GM12878 (cell line): ENCODE measurements around the gene HPRT1. TPM values are rescaled to one million over a fixed set of nuclear protein-coding genes. Genes with fewer than 3 reads are reported as not detected.
A peak's percentile ranks its signal among the peaks of the same experiment; 100 is the strongest.

Source experiments
- ATAC-seq: fragments of 200-7000 bp; cut with Tn5 transposase; 3 replicates; pipeline ENCODE4 v1.9.1; 2020; ENCODE audit warnings: mild to moderate bottlenecking, moderate library complexity
- BruUV-seq: library from RNA; stranded (reverse); fragments of 400-500 nt; replicated peaks from 2 replicates; lab custom pipeline; 2021; lab: Mats Ljungman, UMichigan
- CTCF ChIA-PET: fragments of 300-600 bp; sonication (Branson Sonifier 250); formaldehyde crosslinking; extraction: SDS; loops from one replicate; lab custom pipeline; 2021; ENCODE audit warnings: inconsistent platforms; lab: Yijun Ruan, JAX
- POLR2A ChIA-PET: fragments of 350-600 bp; formaldehyde crosslinking; extraction: SDS; loops from one replicate; lab custom pipeline; 2021; ENCODE audit warnings: inconsistent platforms; lab: Charles Lee
- RAD21 ChIA-PET: fragments of 300-600 bp; sonication (Branson Sonifier 250); formaldehyde crosslinking; loops from one replicate; lab custom pipeline; 2023; ENCODE audit warnings: antibody characterized with exemption; ENCODE audit not compliant: unreplicated experiment; lab: Charles Lee
- SMC1A ChIA-PET: fragments of 300-600 bp; sonication (Branson Sonifier 250); formaldehyde crosslinking; loops from one replicate; lab custom pipeline; 2023; ENCODE audit not compliant: unreplicated experiment, uncharacterized antibody; lab: Charles Lee
- DNase-seq: peaks from one replicate; pipeline ENCODE4 v3.0.0-alpha.2; 2011; ENCODE audit warnings: low read depth, low spot score
- FAIRE-seq: peaks from 3 replicates; lab custom pipeline; 2011; peaks lifted over from hg19 to GRCh38; lab: Jason Lieb, UNC
- H2AFZ ChIP-seq: 2 replicates; pipeline ENCODE4 v1.6.0; 2011; ENCODE audit warnings: low read depth, low read length, control low read depth; ENCODE audit not compliant: control insufficient read depth
- H3K27ac ChIP-seq: 2 replicates; pipeline ENCODE4 v1.5.1; 2011; ENCODE audit warnings: control low read depth; ENCODE audit not compliant: control insufficient read depth, insufficient read depth
- H3K27me3 ChIP-seq, 2 experiments: replicated peaks in 1 of 2; 2 replicates each; pipeline versions ENCODE4 v1.6.0 to v1.6.1; 2011; ENCODE audit warnings: low read length in 1 of 2; ENCODE audit not compliant: control insufficient read depth in 2 of 2, insufficient read depth in 2 of 2
- H3K36me3 ChIP-seq, 2 experiments: 2 replicates each; pipeline ENCODE4 v1.5.1; 2011; ENCODE audit warnings: low read length in 1 of 2; ENCODE audit not compliant: control insufficient read depth in 2 of 2, insufficient read depth in 2 of 2
- H3K4me1 ChIP-seq: 2 replicates; pipeline ENCODE4 v1.6.1; 2011; ENCODE audit warnings: mild to moderate bottlenecking, low read length, moderate library complexity, mixed read lengths; ENCODE audit not compliant: control insufficient read depth, insufficient read depth
- H3K4me2 ChIP-seq: 2 replicates; pipeline ENCODE4 v1.6.0; 2011; ENCODE audit warnings: control low read depth; ENCODE audit not compliant: control insufficient read depth, insufficient read depth
- H3K4me3 ChIP-seq: fragments of 200-600 bp; sonication (generic); 2 replicates; pipeline ENCODE4 v1.5.1; 2016
- H3K79me2 ChIP-seq: 2 replicates; pipeline ENCODE4 v1.6.0; 2011; ENCODE audit warnings: low read length; ENCODE audit not compliant: control insufficient read depth, insufficient read depth
- H3K9ac ChIP-seq: 2 replicates; pipeline ENCODE4 v1.8.0; 2011; ENCODE audit warnings: low read length, control low read depth, mixed read lengths; ENCODE audit not compliant: control insufficient read depth, insufficient read depth
- H3K9me3 ChIP-seq: replicated peaks from 3 replicates; pipeline ENCODE4 v1.5.1; 2011; ENCODE audit warnings: mild to moderate bottlenecking, low read length; ENCODE audit not compliant: control insufficient read depth, insufficient read depth
- H4K20me1 ChIP-seq: 2 replicates; pipeline ENCODE4 v1.6.0; 2011; ENCODE audit not compliant: control insufficient read depth, insufficient read depth
- GATAD2B ChIP-seq: fragments of 450-650 bp; conservative IDR thresholded peaks from 2 replicates; pipeline ENCODE4 v1.6.1; 2017; ENCODE audit warnings: low read depth, mild to moderate bottlenecking, moderate library complexity
- IRF4 ChIP-seq: IDR thresholded peaks from 2 replicates; pipeline ENCODE4 v1.6.1; 2011; ENCODE audit warnings: low read depth, low read length
- MEF2A ChIP-seq: IDR thresholded peaks from 2 replicates; pipeline ENCODE4 v1.6.1; 2011; ENCODE audit warnings: low read depth, mild to moderate bottlenecking, low read length, moderate library complexity; ENCODE audit not compliant: insufficient read depth
- RAD21 ChIP-seq: IDR thresholded peaks from 2 replicates; pipeline ENCODE4 v1.6.1; 2011; ENCODE audit warnings: mild to moderate bottlenecking, low read depth, low read length, moderate library complexity; ENCODE audit not compliant: insufficient read depth
- TARDBP ChIP-seq: IDR thresholded peaks from 2 replicates; pipeline ENCODE4 v1.6.1; 2016; ENCODE audit warnings: borderline replicate concordance
- WGBS: methylation state at CpG from one replicate; pipeline ENCODE4 v1.1.6; 2016; ENCODE audit warnings: low lambda C conversion rate; ENCODE audit not compliant: insufficient replicate concordance, insufficient coverage; ENCODE audit errors: missing lambda C conversion rate; 5-methylcytosine and 5-hydroxymethylcytosine counted together
- in situ Hi-C: fragments of 300-500 bp; cut with MboI; formaldehyde crosslinking; loops from 9 replicates; pipeline ENCODE4 v1.14.3; 2018; ENCODE audit warnings: mixed read lengths
- intact Hi-C: fragments of 100-400 bp; cut with micrococcal nuclease; formaldehyde crosslinking; loops from one replicate; pipeline ENCODE4 v1.14.2; 2022; ENCODE audit not compliant: unreplicated experiment
- polyA plus RNA-seq, 11 experiments: library from polyadenylated mRNA; depleted of rRNA in 4 of 11; unstranded in 6 of 11; stranded (reverse) in 5 of 11; fragments of >200 nt; fragmentation: Nextera tagmentation in 4 of 11; fragmentation: Illumina TruSeq in 1 of 11; extraction: Ambion mirVana in 4 of 11; extraction: Trizol in 1 of 11; gene quantifications; 1 replicate in 1 of 11; 2 replicates in 10 of 11; pipeline versions ENCODE4 v1.2.1 to v1.2.3, GENCODE V29; 2011 to 2016; ENCODE audit warnings: inconsistent platforms in 2 of 11, missing spikeins in 2 of 11, low read depth in 1 of 11
- total RNA-seq, 4 experiments: library from RNA; depleted of rRNA in 3 of 4; stranded (reverse); fragments of >200 nt in 3 of 4; fragmentation: Illumina TruSeq in 1 of 4; extraction: Trizol in 1 of 4; gene quantifications; 2 replicates each; pipeline versions ENCODE4 v1.2.1 to v1.2.3, GENCODE V29; 2013 to 2021
- TF ChIP-seq, protein P1 (sequence below): fragments of 450-650 bp; formaldehyde crosslinking; IDR thresholded peaks from 2 replicates; pipeline ENCODE4 v1.5.0; 2022; ENCODE audit warnings: mild to moderate bottlenecking, missing genetic modification characterization
- TF ChIP-seq, protein P2 (sequence below), 3 experiments: IDR thresholded peaks in 2 of 3; conservative IDR thresholded peaks in 1 of 3; 2 replicates each; pipeline ENCODE4 v1.5.1; 2011; ENCODE audit warnings: low read depth in 3 of 3, low read length in 3 of 3, mild to moderate bottlenecking in 3 of 3, control low read depth in 2 of 3, moderate library complexity in 2 of 3, inconsistent platforms in 1 of 3, mixed read lengths in 1 of 3; ENCODE audit not compliant: control insufficient read depth in 2 of 3, insufficient read depth in 1 of 3; ENCODE audit errors: extremely low read depth in 1 of 3
- TF ChIP-seq, protein P3 (sequence below): fragments of 450-650 bp; IDR thresholded peaks from 2 replicates; pipeline ENCODE4 v1.6.1; 2017; ENCODE audit warnings: antibody characterized with exemption, mild to moderate bottlenecking, moderate library complexity

The HPRT1 gene
- total and polyA plus RNA-seq, 10 of the 15 experiments (the other 5 are each of a cell fraction or from before 2014, with no cell fraction given), result 19.3 to 161 (median 92.7) TPM

DNA sequence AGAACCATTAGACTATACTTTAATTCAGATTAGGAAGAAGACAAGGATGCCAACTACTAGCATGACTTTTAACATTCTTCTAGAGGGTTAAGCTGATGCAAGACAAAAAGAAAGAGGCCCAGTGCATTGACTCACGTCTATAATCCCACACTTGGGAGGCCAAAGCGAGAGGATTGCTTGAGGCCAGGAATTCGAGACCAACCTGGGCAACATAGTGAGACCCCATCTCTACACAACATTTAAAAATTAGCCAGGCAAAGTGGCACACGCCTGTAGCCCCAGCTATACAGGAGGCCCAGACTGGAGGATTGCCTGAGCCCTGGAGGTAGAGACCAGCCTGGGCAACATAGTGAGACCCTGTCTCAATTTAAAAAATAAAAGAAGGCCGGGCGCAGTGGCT is 40.2 kb upstream of the HPRT1 start (continued):
- TF ChIP-seq MEF2A, result no peak

DNA sequence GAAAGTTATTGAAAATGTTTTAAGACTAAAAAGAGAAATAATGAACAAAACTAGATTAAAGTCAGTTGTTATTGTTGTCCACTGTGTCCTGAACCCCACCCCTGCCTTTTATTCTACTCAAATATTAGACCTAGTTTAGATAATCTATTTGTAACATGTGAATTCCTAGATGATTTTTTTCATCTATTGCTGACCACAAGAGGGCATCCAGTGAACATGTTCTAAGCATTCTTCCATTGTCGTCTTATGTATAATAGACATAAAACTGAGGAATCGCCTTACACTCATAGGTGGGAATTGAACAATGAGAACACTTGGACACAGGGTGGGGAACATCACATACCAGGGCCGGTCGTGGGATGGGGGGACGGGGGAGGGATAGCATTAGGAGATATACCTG is 36.4 kb upstream of the HPRT1 start:
- Histone ChIP-seq H3K79me2 (no peaks in the 10 kb centered on the region), H3K27me3 (no peaks in the 10 kb centered on the region)
- TF ChIP-seq TARDBP, result no peak
- peak; percentile 27; the same call in 1 of the 2 replicates for TF ChIP-seq RAD21
- TF ChIP-seq GATAD2B, result no peak
- TF ChIP-seq, protein P1, sequence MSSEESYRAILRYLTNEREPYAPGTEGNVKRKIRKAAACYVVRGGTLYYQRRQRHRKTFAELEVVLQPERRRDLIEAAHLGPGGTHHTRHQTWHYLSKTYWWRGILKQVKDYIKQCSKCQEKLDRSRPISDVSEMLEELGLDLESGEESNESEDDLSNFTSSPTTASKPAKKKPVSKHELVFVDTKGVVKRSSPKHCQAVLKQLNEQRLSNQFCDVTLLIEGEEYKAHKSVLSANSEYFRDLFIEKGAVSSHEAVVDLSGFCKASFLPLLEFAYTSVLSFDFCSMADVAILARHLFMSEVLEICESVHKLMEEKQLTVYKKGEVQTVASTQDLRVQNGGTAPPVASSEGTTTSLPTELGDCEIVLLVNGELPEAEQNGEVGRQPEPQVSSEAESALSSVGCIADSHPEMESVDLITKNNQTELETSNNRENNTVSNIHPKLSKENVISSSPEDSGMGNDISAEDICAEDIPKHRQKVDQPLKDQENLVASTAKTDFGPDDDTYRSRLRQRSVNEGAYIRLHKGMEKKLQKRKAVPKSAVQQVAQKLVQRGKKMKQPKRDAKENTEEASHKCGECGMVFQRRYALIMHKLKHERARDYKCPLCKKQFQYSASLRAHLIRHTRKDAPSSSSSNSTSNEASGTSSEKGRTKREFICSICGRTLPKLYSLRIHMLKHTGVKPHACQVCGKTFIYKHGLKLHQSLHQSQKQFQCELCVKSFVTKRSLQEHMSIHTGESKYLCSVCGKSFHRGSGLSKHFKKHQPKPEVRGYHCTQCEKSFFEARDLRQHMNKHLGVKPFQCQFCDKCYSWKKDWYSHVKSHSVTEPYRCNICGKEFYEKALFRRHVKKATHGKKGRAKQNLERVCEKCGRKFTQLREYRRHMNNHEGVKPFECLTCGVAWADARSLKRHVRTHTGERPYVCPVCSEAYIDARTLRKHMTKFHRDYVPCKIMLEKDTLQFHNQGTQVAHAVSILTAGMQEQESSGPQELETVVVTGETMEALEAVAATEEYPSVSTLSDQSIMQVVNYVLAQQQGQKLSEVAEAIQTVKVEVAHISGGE, result no peak
- TF ChIP-seq, protein P2, sequence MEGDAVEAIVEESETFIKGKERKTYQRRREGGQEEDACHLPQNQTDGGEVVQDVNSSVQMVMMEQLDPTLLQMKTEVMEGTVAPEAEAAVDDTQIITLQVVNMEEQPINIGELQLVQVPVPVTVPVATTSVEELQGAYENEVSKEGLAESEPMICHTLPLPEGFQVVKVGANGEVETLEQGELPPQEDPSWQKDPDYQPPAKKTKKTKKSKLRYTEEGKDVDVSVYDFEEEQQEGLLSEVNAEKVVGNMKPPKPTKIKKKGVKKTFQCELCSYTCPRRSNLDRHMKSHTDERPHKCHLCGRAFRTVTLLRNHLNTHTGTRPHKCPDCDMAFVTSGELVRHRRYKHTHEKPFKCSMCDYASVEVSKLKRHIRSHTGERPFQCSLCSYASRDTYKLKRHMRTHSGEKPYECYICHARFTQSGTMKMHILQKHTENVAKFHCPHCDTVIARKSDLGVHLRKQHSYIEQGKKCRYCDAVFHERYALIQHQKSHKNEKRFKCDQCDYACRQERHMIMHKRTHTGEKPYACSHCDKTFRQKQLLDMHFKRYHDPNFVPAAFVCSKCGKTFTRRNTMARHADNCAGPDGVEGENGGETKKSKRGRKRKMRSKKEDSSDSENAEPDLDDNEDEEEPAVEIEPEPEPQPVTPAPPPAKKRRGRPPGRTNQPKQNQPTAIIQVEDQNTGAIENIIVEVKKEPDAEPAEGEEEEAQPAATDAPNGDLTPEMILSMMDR (IDR thresholded peaks at IDR 0.05 in 2 of 3, conservative IDR thresholded peaks at IDR 0.05 in 1 of 3; ENCODE audit: control insufficient read depth in 2 of 3, extremely low read depth in 1 of 3, insufficient read depth in 1 of 3, low read depth in 3 of 3, low read length in 3 of 3), result peak in 1 of 3 experiments; percentile 22; a peak in 1 of 6 replicates
- TF ChIP-seq, protein P3, sequence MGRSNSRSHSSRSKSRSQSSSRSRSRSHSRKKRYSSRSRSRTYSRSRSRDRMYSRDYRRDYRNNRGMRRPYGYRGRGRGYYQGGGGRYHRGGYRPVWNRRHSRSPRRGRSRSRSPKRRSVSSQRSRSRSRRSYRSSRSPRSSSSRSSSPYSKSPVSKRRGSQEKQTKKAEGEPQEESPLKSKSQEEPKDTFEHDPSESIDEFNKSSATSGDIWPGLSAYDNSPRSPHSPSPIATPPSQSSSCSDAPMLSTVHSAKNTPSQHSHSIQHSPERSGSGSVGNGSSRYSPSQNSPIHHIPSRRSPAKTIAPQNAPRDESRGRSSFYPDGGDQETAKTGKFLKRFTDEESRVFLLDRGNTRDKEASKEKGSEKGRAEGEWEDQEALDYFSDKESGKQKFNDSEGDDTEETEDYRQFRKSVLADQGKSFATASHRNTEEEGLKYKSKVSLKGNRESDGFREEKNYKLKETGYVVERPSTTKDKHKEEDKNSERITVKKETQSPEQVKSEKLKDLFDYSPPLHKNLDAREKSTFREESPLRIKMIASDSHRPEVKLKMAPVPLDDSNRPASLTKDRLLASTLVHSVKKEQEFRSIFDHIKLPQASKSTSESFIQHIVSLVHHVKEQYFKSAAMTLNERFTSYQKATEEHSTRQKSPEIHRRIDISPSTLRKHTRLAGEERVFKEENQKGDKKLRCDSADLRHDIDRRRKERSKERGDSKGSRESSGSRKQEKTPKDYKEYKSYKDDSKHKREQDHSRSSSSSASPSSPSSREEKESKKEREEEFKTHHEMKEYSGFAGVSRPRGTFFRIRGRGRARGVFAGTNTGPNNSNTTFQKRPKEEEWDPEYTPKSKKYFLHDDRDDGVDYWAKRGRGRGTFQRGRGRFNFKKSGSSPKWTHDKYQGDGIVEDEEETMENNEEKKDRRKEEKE, result no peak
- no peak for TF ChIP-seq IRF4
- TF ChIP-seq, all 136 proteins: peak for 2
- Histone ChIP-seq H3K27ac (no peak overlapping the region), H3K4me3 (no peak overlapping the region), H3K9me3 (no peaks in the 10 kb centered on the region), H2AFZ (no peak overlapping the region), H4K20me1 (no peaks in the 10 kb centered on the region), H3K4me1 (no peaks in the 10 kb centered on the region), H3K9ac (no peak overlapping the region), H3K4me2 (no peak overlapping the region), H3K36me3 (peaks cover 0 to 3% of the 10 kb centered on the region in 2 experiments; a peak in 1 of 4 replicates)
- RAD21 ChIA-PET, result no interaction called here
- BruUV-seq, result no TSS peak
- in situ Hi-C loops (no loop called here), intact Hi-C loops (loop anchor here (2.0 kb wide), 1 partner anchor 37 kb away; the partner anchor contains the start of gene HPRT1)
- CTCF ChIA-PET, result no interaction called here
- no peak for FAIRE-seq
- ATAC-seq, result no peak
- SMC1A ChIA-PET, result no interaction called here
- 55% methylated on average over 5 of the region's 5 CpGs for WGBS
- DNase-seq, result no peak
- POLR2A ChIA-PET, result no interaction called here
